ENCODE results near the gene RPRD1B. TPM values are rescaled to one million over a fixed set of nuclear protein-coding genes. Genes with fewer than 3 reads are reported as not detected.

Gene RPRD1B
- total and polyA plus RNA-seq, 2 donors (not counting 3 experiments of a cell fraction or from before 2014, with no cell fraction given): 13.0 to 29.3 TPM

GRCh38 chr20:38090061-38090460 lies 56.5 kb downstream of the RPRD1B start:
- no TSS peak for BruUV-seq (replicated peaks)
- H3K4me2 ChIP-seq (ENCODE audit: insufficient read depth, low read length): no peak overlapping the region
- H2AFZ ChIP-seq (ENCODE audit: low read depth, low read length): no peak overlapping the region
- H3K4me3 ChIP-seq (replicated peaks in 1 of 3; ENCODE audit: insufficient read depth in 1 of 3, low read depth in 1 of 3, low read length in 3 of 3): no peak overlapping the region
- H3K27ac ChIP-seq (ENCODE audit: insufficient read depth, low read depth, low read length): no peak overlapping the region
- intact Hi-C loops (cut with micrococcal nuclease): no loop called here
- dilution Hi-C loops (cut with MboI; ENCODE audit: extremely low pct_ligation_motif_present, low sequenced_read_pairs): no loop called here
- FAIRE-seq (no peak), DNase-seq (ENCODE audit: low read depth, low spot score) (no peak)
- no peak for TF ChIP-seq POLR2A (IDR thresholded peaks at IDR 0.05; ENCODE audit: low read depth, low read length)
- no peaks in the 10 kb centered on the region for H3K79me2 ChIP-seq (ENCODE audit: control insufficient read depth, insufficient read depth, low read length)
- no peaks in the 10 kb centered on the region for H3K9me1 ChIP-seq (replicated peaks; ENCODE audit: control insufficient read depth, extremely low read depth, insufficient read depth, low read length)
- H3K36me3 ChIP-seq (ENCODE audit: control insufficient read depth in 2 of 2, extremely low read depth in 1 of 2, insufficient read depth in 2 of 2, low read length in 2 of 2): peaks cover 0 to 2% of the 10 kb centered on the region in 2 experiments
- no peaks in the 10 kb centered on the region for H3K27me3 ChIP-seq (ENCODE audit: control insufficient read depth in 2 of 2, insufficient read depth in 2 of 2, low read length in 2 of 2)
- no peak overlapping the region for H3K9ac ChIP-seq (replicated peaks; ENCODE audit: extremely low read depth, insufficient read depth, low read length)
- ChIA-PET CTCF (interaction anchor here (1.0 to 2.2 kb wide), 3 partner anchors 17 to 131 kb away, joined by 3 to 6 read pairs (median 5); no protein-coding TSS in a partner anchor), POLR2A (no interaction called here)
- peaks cover 25% of the 10 kb centered on the region for H3K4me1 ChIP-seq (ENCODE audit: control insufficient read depth, extremely low read depth, insufficient read depth, low read length)
- no peaks in the 10 kb centered on the region for H3K9me3 ChIP-seq (replicated peaks; ENCODE audit: control insufficient read depth, insufficient read depth, low read length)
- no peaks in the 10 kb centered on the region for H4K20me1 ChIP-seq (replicated peaks; ENCODE audit: control insufficient read depth, extremely low read depth, insufficient read depth, low read length)

GRCh38 chr20:38091441-38092216 lies 58.1 kb downstream of the RPRD1B start:
- Histone ChIP-seq H4K20me1 (replicated peaks; ENCODE audit: control insufficient read depth, extremely low read depth, insufficient read depth, low read length) (no peaks in the 10 kb centered on the region), H3K79me2 (ENCODE audit: control insufficient read depth, insufficient read depth, low read length) (no peaks in the 10 kb centered on the region), H3K9ac (replicated peaks; ENCODE audit: extremely low read depth, insufficient read depth, low read length) (no peak overlapping the region), H3K27ac (ENCODE audit: insufficient read depth, low read depth, low read length) (no peak overlapping the region), H3K4me2 (ENCODE audit: insufficient read depth, low read length) (no peak overlapping the region), H3K4me3 (replicated peaks in 1 of 3; ENCODE audit: insufficient read depth in 1 of 3, low read depth in 1 of 3, low read length in 3 of 3) (no peak overlapping the region), H3K9me3 (replicated peaks; ENCODE audit: control insufficient read depth, insufficient read depth, low read length) (no peaks in the 10 kb centered on the region), H3K27me3 (ENCODE audit: control insufficient read depth in 2 of 2, insufficient read depth in 2 of 2, low read length in 2 of 2) (no peaks in the 10 kb centered on the region), H3K9me1 (replicated peaks; ENCODE audit: control insufficient read depth, extremely low read depth, insufficient read depth, low read length) (no peaks in the 10 kb centered on the region), H2AFZ (ENCODE audit: low read depth, low read length) (no peak overlapping the region), H3K36me3 (ENCODE audit: control insufficient read depth in 2 of 2, extremely low read depth in 1 of 2, insufficient read depth in 2 of 2, low read length in 2 of 2) (peaks cover 0 to 2% of the 10 kb centered on the region in 2 experiments), H3K4me1 (ENCODE audit: control insufficient read depth, extremely low read depth, insufficient read depth, low read length) (peaks cover 24% of the 10 kb centered on the region)
- dilution Hi-C loops (cut with MboI; ENCODE audit: extremely low pct_ligation_motif_present, low sequenced_read_pairs): no loop called here
- TF ChIP-seq MYC (IDR thresholded peaks at IDR 0.05; ENCODE audit: low read depth, low read length): no peak
- FAIRE-seq: no peak
- POLR2A ChIA-PET: no interaction called here
- no TSS peak for BruUV-seq (replicated peaks)
- CTCF ChIA-PET: interaction anchor here (1.4 to 4.2 kb wide), 2 partner anchors 18 to 527 kb away, joined by 3 to 20 read pairs; no protein-coding TSS in a partner anchor
- intact Hi-C loops (cut with micrococcal nuclease): no loop called here
- no peak for DNase-seq (ENCODE audit: low read depth, low spot score)
